Measurements from ENCODE around the gene INHBB.

Gene INHBB

GRCh38 chr2:120399889-120400240, 53.9 kb downstream of the INHBB start:
- DNase-seq = no peak

GRCh38 chr2:120400551-120400950, 54.6 kb downstream of the INHBB start:
- DNase-seq = no peak
